Muscle of back (tissue), 11 donors: ENCODE data around the gene TNNT3. TPM values are rescaled to one million over a fixed set of nuclear protein-coding genes. Genes with fewer than 3 reads are reported as not detected.

Experiments used
- DNase-seq, 3 donors: peaks; one replicate each; pipeline versions ENCODE4 v3.0.0 to v3.0.0-alpha.2; 2013
- polyA plus RNA-seq, 10 donors: library from polyadenylated mRNA; unstranded; fragments of 120-200 nt; gene quantifications; one replicate each; pipeline ENCODE4 v1.2.1, GENCODE V29; 2013; ENCODE audit not compliant: insufficient read length in 10 of 10

The TNNT3 gene
- polyA plus RNA-seq, 10 donors = 2,439 to 8,197 (median 6,821) TPM

DNA sequence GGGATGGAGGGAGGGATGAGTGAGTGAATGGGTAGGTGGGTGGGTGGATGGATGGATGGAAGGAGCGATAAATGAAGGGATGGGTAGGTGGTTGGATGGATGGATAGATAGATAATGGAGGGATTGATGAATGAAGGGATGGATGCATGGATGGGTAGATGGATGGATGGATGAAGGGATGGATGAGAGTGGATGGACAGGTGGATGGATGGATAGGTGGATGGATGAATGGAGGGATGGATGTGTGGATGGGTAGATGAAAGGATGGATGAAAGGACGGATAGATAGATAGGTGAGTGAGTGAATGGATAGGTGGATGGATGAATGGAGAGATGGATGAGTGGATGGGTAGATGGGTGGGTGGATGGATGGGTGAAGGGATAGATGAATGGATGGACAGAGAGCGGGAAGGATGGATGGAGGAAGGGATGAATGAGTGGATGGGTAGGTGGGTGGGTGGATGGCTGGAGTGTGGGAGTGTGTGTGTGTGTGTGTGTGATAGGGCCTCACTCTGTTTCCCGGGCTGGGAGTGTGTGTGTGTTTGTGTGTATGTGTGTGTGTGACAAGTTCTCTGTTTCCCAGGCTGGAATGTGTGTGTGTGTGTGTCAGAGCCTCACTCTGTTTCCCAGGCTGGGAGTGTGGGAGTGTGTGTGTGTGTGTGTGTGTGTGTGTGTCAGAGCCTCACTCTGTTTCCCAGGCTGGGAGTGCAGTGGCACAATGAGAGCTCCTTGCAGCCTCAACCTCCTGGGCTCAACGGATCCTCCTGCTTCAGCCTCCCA is 25.7 kb upstream of the TNNT3 start:
- DNase-seq = no peak

DNA sequence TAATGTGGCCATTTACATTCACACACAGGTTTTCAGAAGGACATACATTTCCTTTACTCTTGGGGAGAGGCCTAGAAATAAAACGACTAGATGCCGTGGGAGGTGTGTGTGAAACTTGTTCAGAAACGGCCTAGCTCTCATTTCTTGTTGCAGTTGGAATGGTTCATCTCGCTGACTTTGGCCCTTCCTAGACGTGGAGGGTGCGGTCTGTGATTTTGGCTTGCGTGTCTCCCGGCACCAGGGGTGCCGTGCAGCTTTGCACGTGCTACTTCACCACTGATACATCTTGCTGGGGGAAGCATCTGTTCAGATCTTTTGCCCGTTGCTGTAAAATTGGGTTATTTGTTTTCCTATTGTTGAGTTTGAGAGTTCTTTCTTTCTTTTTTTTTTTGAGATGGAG is 24.7 kb upstream of the TNNT3 start:
- no peak for DNase-seq

DNA sequence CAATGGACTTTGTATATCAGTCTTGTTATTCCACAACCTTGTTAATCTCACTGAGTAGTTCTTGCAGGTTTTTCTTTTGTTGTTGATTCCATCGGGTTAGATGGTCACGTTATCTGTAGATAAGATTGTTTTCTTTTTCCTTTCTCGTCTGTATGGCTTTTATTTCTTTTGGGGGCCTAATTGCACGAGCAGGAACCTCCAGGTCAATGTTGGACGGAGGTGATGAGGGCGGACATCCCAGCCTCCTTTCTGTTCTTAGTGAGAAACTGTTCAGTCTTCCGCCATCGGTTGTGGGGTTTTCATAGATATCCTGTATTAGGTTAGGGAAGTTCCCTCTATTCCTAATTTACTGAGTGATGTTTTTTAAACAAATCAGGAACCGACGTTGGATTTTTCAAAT is 23.0 kb upstream of the TNNT3 start:
- no peak for DNase-seq

DNA sequence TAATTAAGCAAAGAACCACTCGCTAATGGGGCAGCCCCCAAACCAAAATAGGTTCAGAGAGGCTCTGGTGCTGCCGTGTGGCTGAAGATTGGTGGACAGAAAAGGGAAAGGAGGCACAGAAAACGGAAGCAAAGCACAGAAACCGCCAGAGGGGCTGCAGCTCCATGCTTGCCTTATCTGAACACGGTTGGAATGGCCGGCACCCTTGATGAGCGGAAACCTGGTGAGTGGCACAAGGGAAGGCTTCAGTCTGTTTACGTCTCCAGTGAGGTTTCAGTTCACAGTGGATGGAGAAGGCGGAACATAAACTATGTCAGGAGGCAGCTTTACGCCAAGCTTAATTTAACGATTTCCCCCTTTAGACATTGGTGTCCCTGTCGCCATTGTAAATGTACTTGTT is 22.6 kb upstream of the TNNT3 start:
- DNase-seq = no peak

DNA sequence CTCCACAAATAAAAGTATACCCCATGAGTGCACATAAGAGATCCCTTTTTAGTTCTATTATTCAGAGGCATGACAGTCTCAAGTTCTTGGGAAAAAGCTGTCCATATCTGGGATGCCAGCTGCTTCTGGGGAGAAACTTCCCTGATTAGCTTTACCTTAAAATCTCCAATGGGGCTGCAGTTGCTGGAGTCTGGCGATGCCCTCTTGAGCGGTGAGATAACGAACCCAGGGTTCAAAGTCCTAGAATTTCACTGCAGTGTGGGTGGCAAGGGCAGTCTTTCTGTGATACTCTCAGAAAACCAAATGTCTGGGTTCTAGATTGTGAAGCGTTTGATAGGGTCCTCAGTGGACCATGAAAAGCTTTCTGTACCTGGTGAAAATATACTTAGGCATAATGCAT is 20.4 kb upstream of the TNNT3 start:
- no peak for DNase-seq

DNA sequence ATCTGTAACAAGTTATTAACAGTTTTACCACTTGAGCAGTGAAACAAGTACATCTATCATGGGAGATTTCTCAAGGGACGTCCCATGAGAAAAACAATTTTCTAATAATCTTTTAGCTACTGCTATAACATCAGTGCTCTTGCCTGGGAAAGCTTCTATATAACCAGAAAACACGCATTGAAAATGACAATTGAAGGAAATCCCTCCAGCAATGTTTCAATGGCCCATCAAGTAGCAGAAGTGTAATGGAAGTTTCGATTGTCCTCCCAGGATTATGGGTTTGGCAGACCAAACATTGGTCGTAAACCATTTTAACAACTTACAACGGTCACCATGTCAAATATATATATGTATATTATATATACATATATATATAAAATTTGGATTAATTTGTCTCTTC is 19.8 kb upstream of the TNNT3 start:
- no peak for DNase-seq

DNA sequence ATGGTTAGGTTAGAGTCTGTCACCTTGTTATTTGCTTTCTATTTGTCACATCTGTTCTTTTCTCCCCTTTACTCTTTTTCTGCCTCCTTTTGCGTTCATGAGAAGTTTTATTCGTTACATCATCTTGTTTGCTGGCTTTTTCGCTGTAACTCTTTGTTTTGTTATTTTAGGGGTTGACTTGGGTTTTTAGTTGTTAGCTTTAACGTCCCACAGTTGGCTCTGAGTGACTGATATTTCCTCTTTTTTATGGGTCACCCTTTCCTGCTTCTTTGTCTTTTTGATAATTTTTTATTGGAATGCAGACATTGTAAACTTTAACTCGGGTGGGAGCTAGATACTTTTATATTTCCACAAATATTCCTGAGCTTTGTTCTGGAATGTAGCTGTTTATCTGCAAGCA is 13.3 kb upstream of the TNNT3 start:
- peak in 1 of 3 donors; percentile 62 for DNase-seq

DNA sequence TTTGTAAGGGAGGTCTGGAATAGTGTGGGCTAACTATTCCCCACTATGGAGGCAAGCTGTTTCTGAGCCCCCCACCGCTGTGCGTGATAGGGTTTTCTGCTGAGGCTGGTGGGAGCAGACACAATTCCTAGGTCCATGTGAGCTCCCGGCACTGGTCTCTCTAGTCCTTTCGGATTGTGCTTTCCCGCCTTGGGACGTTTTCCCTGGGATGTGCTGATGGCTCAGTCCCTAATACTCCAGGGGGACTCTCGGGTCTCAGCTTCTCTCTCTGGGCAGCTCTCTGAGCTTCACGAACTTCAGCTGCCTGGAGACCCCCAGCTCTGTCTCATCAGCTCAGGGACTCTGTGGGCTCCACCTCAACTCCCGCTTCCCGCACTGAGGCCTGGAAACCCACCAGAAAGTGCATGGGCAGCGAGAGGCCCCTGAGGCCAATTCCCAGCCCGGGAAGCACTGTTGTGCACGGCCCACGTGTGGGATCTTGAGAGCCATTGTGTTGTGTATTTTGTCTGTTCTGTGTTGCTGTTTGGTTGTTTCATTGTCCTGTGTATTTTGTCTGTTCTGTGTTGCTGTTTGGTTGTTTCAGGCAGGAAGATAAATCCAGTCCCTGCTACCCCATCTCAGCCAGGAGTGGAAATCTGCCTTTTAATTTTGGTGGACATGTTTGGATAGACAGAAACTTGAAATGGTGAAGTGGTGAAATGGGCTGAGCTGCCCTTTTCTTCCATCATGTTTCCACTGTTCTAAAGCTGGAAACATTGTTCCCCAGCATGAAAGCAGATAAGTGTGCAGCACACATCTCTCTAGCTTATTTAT is 12.7 kb upstream of the TNNT3 start:
- DNase-seq = peak in 1 of 3 donors; percentile 44

DNA sequence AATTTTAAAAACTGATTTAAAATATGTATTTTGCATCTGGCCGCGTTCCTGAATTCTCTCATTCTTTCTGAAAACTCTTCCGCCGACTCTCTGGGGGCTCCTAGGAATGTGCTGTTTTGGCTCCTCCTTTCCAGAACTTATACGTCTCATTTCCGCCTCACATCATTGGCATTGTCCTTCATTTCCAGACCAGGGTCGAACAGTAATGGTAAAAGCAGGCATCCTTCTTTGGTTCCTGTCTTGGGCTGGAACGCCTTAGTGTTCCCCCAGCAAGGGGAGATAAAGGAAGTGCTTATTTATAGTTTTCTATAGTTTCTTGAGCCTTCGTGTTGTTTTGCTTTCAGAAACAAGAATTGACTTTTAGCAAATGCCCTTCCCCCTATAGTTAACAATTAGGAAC is 10.9 kb upstream of the TNNT3 start:
- DNase-seq = peak; percentile 65 to 96 (median 91)

DNA sequence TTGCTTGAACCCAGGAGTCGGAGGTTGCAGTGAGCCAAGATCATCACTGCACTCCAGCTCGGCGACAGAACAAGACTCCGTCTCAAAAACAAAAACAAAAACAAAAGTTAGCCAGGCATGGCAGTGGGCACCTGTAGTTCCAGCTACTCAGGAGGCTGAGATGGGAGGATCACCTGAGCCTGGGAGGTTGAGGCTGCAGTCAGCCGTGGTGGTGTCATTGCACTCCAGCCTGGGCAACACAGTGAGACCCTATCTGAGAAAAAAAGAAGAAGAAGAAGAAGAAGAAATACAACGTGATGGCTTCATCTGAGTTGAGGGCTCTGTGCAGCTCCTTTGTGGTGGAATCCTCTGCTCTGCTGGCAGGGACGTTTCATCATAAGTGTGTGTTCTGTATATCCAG is 10.0 kb upstream of the TNNT3 start:
- DNase-seq = no peak

DNA sequence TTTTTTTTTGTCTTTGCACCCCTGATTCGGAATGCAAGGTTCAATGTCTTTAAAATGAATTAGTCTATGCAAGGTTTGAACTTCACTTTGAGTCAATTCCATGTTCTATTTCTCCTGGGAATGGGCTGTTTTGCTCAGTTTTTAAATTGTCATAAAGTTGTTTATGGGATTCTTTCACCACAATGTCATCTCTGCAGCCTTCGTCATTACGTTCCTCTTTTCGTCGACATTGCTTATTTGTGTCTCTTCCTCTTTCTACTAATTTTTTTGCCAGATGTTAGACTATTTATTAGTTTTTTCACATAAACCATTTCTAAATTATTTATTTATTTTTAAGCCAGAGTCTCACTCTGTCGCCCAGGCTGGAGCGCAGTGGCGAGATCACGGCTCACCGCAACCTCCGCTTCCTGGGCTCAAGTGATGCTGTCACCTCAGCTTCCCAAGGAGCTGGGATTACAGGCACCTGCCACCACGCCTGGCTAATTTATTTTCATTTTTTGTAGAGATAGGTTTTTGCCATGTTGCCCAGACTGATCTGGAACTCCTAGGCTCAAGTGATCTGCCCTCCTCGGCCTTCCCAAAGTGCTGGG is 7.1 kb upstream of the TNNT3 start:
- peak in 1 of 3 donors; percentile 61 for DNase-seq

DNA sequence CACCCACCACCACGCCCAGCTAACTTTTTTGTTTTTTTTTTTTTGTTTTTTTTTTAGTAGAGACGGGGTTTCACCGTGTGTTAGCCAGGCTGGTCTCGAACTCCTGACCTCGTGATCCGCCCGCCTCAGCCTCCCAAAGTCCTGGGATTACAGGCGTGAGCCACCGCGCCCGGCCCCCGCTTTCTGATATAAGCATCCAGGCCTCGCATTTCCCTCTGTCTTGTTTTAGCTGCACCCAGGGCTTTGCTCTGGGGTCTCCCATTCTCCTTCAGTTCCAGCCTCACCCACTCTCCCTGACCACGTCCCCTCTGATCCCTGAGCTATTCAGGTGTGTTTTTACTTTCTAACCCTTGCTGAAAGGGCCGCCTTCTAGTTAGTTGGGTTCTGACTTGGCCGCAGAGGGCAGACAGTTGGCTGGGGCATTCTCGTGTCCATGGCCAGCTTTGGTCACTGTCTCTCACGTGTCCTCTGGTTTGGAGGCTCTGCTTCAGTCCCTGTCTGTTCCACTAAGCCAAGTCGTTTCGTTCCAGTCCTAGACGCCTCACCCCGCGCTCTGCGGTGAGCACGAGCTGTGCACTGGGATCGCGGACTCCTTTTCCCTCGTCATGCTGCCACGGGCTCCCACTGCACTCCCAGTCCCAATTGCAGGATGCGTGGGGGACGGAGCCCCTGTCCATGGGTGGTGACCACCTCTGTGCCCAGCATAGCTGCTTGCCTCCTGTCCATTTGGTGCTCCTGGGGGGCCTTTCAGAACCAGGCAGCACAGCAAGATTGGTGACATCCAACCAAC is 6.0 kb upstream of the TNNT3 start:
- DNase-seq = peak in 1 of 3 donors; percentile 13

DNA sequence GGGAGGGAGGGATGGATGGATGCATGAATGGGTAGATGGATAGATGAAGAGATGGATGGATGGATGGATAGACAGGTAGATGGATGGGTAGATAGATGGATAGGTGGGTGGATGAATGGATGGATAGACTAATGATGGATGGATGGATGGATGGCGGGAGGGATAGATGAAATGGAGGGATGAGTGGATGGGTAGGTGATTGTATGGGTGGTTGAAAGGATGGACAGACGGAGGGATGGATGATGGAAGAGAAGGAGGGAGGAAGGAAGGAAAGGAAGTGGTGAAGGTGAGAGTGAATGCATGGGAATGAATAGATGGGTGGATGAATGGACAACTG is 3.7 kb upstream of the TNNT3 start:
- no peak for DNase-seq

DNA sequence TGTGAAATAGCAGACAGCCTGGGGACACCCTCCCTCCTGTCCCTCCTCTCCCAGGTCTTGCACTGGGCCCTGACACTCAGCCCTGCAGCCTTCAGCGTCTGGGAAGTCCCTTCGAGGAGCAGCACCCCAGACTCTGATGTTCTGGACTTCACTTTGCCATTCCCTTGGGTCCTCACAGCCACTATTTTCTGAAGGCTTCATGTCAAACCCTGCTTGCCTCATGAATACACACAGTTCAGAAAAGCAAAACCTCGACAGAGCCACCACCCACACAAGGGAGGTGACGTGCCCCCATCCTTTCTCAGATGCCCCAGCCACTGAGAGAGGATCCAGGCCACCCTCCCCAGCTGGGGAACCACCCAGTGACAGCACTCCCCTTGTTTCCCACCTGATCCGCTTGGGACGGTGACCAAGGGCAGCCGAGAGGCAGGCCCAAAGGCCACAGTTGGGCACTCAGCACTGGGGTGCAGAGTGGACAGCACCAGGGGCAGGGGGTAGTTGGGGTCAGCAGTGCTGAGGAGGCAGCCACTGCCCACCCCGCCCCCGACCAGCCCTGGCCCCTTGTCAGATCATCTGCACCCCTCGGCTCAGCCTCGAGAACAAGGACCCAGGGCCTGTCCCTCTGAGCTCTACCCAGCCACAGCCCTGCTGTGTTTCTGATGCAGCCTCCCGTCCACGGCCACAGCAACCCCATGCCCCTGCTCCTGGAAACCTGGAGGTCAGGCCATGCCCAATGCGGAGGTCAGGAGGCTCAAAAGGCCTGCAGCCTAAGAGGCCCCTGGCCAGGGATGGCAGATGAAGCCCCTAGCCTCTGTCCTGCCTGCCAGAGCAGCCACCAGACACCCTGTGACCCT is 3.1 kb upstream of the TNNT3 start:
- DNase-seq = peak in 1 of 3 donors; percentile 9

DNA sequence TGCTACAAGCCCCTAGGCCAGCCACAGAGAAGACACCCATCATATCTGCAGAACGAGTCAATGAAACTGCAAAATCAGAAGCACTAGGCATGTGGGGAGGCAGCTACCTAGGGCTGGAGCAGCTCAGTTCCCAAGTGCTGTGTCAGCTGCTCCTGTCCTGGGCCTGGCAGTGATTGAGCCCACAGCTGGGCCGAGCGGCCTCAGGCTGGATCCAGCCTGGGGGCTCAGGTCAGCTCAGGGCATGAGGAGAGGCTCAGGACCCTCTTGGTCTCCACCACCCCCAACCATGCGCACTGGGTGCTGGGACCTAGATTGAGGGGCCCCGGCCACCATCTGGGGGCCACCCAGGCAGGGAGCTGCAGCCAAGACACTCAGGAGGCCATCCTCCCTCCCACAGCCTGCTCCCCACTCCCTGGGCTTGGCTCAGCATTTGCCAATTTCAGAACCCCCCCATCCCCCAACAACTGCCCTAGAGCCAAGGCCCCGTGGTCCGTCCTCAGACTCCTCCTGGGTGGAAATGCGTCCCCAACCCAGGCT is 2.4 kb upstream of the TNNT3 start:
- peak in 1 of 3 donors; percentile 65 for DNase-seq

DNA sequence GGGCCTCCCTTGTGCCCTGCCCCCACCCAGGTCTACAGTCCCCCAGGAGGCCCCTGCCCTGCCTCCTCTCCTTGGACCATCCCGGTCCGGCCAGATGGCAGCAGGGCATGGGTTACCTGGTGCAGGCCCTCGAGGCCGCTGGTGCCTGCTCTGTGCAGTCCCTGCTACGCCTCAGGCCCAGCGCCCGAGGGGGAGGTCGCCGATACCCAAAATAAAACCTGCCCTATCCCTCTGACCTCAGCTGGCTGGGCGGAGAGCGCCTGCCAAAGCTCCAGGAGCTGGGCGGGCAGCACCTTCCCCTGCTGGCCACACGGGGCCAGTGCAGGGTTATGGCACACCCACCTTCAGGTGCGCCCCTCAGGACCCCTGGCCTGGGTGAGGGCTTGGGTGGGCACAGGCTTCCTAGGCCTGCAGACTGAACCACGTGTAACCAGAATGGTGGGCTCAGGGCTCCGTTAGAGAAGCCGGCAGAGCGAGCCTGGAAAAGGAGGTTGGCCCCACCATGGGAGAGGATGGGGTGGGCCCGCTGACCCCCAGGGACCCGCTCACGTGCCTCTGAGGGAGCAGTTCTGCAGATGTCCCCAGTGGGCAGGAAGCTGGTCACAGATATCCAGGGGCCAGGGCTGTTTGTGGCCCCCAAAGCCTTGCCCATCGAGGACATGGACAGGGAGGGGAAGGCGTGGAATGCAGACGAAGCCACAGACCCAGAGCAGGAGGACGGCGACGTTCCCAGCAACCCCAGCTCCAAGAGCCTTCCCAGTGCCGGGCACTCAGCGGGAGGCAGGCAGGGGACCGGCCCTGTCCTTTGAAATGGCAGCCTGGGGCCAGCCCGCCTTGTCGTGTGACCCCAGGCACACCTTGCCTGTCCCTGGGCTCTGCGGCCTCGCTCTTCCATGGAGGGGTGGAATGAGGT is 1.7 kb upstream of the TNNT3 start:
- DNase-seq = peak in 1 of 3 donors; percentile 32

DNA sequence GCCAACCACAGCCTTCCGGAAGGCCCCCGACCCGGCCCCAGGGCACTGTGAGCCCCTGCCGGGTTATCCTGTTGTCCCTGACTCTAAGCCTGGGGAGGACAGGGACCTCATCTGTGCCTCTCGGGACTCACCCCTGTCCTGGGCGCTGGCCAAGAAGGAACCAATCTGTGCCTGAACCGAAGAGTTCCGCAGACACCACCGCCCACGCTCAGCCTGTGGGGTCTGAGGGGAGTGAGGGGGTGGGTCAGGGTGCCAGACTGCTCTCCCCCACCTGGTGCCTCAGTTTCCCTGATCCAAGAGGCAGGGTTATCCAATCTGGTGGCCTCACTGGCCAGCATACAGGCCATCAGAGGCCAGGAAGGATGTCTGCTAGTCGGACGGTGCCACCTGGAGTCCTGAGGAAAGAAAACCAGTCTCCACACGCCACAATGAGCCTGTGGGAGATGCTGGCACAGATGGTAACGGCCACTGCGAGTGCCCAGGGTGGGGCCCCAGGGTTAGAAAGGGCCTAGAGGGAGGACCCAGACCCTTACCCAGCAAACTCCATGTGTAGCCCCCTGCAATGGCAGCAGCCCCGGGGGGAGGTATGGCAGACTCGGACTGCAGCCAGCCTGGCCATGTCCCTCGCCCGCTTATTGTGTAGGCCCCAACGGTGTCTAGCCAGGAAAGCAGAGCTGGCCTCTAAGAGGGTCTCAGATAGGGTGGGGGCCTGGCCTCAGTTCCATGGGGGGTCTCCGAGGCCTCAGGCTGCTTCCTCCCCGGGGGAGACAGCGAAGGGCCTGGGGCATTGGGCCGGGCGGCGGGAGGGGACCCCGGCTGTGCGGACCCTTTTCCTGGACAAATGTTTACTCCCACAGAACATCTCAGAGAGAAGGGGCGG is 827 bp upstream of the TNNT3 start:
- peak in 1 of 3 donors; percentile 33 for DNase-seq

DNA sequence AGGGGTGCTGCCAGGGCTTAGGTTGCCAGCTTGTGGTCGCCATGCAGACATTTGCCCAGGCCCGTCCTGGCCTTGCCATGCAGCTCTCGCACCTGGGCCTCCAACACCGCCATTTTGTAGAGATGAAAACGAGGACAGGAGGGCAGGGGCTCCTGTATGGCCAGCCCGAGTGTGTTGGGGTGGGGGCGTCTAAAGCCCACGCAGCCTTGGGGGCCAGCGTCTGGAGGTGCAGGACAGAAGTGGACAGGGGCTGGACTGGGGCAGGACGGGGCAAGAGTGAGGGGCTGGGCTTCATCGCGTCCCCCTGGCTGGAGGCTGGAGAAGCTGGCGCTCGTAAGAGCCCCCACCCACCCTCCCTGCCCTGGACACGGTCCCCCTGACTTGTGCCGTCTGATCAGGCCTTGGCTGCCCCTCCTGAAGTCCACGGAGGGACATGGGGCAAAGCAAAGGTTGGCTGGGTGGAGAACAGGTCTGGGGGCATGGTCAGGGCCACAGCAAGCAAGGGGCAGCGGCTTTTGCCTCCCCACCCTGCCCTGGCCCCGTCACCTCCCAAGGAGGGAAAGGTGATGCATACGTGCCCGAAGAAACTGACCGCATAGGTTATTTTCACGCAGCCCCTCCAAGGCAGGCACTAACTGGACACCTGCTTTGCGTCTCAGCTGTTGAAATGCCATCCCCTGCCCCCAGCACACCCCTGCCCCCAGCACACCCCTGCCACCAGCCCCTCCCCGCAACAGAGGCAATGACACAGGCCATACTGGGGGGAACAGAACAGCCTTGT is 815 bp downstream of the TNNT3 start:
- DNase-seq = peak in 1 of 3 donors; percentile 41
